Spleen (tissue), 7 donors: ENCODE data around the gene CHD6.

Source experiments
- CTCF ChIP-seq, 11 experiments: fragments of 200-600 bp in 7 of 11; fragments of 450-650 bp in 4 of 11; sonication (generic) in 4 of 11; IDR thresholded peaks in 8 of 11; conservative IDR thresholded peaks in 3 of 11; 1 replicate in 7 of 11; 2 replicates in 4 of 11; pipeline versions ENCODE4 v1.4.0 to v1.8.0; 2016 to 2021; ENCODE audit warnings: antibody characterized with exemption in 11 of 11, inconsistent platforms in 4 of 11, mild to moderate bottlenecking in 1 of 11
- POLR2A ChIP-seq, 3 donors: fragments of 450-650 bp; IDR thresholded peaks; one replicate each; pipeline ENCODE4 v1.5.1; 2017; ENCODE audit warnings: antibody characterized with exemption in 3 of 3, mild to moderate bottlenecking in 1 of 3
- POLR2AphosphoS5 ChIP-seq, 3 donors: sonication (generic); formaldehyde crosslinking; IDR thresholded peaks; one replicate each; pipeline ENCODE4 v1.5.1; 2017; ENCODE audit warnings: antibody characterized with exemption in 3 of 3
- donor health status: DM: no; HTN: no; CAD: no; lungs with moderate emphysema.
- donor health status: DM: no; HTN: no; CAD: no.
- donor health status: DM: no; HTN: no; CAD: no.

- TF ChIP-seq POLR2A (IDR thresholded peaks at IDR 0.05) (no peak), CTCF (IDR thresholded peaks at IDR 0.05 in 8 of 11, conservative IDR thresholded peaks at IDR 0.05 in 3 of 11) (no peak), POLR2AphosphoS5 (IDR thresholded peaks at IDR 0.05) (no peak)
Measured at GRCh38 chr20:41360831-41361756, 257.1 kb downstream of the CHD6 start.
